GM12874 (cell line): ENCODE results near the gene AQP7.
A peak's percentile ranks its signal among the peaks of the same experiment; 100 is the strongest.
"Not testable (repeated sequence)": the region's sequence is repeated elsewhere in the genome, so short reads cannot be mapped to it uniquely, and the experiment has no call there.

Experiments
- CTCF ChIP-seq: IDR thresholded peaks from 2 replicates; pipeline ENCODE4 v1.5.1; 2011; ENCODE audit warnings: low read depth, mild to moderate bottlenecking, control low read depth, low read length, moderate library complexity; ENCODE audit not compliant: insufficient read depth

Gene AQP7

GRCh38 chr9:33402371-33402770 is at the start of gene AQP7:
Gene AQP7 (minus strand): TSS chr9:33402568. CDS start chr9:33401262, 1,306 bp downstream.
- TF ChIP-seq CTCF: not testable (repeated sequence)

GRCh38 chr9:33450621-33451146 is 48.3 kb upstream of the AQP7 start:
- no peak for TF ChIP-seq CTCF

- TF ChIP-seq CTCF: no peak
Measured at GRCh38 chr9:33449715-33450114, 47.3 kb upstream of the AQP7 start.

- no peak for TF ChIP-seq CTCF
Measured at GRCh38 chr9:33447799-33448553, 45.6 kb upstream of the AQP7 start.

GRCh38 chr9:33446946-33447798 is 44.8 kb upstream of the AQP7 start, which contains the start of gene AQP3:
Gene AQP3 (minus strand): TSS chr9:33447593. CDS start chr9:33447530, 63 bp downstream.
- TF ChIP-seq CTCF: peak; percentile 47

- TF ChIP-seq CTCF: no peak
Measured at GRCh38 chr9:33446240-33446945, 44.0 kb upstream of the AQP7 start.
